Epidermal melanocyte (primary cell): ENCODE data around the gene MSH5.
A peak's percentile ranks its signal among the peaks of the same experiment; 100 is the strongest.
"Not testable (repeated sequence)": the region's sequence is repeated elsewhere in the genome, so short reads cannot be mapped to it uniquely, and the experiment has no call there.

ENCODE experiments used
- DNase-seq: peaks from one replicate; pipeline ENCODE4 v3.0.0; 2011; ENCODE audit warnings: low spot score; ENCODE audit not compliant: insufficient read length

The MSH5 gene

GRCh38 chr6:31739639-31740396, at the start of gene MSH5:
MSH5 (plus strand) TSS chr6:31740005; CDS start chr6:31740467, 462 bp downstream.
- peak; percentile 92 for DNase-seq

GRCh38 chr6:31690231-31691077, 49.4 kb upstream of the MSH5 start:
- no peak for DNase-seq

GRCh38 chr6:31691078-31691463, 48.7 kb upstream of the MSH5 start:
- no peak for DNase-seq

GRCh38 chr6:31691564-31692108, 48.2 kb upstream of the MSH5 start:
- no peak for DNase-seq

- no peak for DNase-seq
These were observed 47.5 kb upstream of the MSH5 start for GRCh38 chr6:31692353-31692752.

GRCh38 chr6:31692886-31693285, 46.9 kb upstream of the MSH5 start:
- DNase-seq: no peak

GRCh38 chr6:31693535-31693934, 46.3 kb upstream of the MSH5 start:
- no peak for DNase-seq

GRCh38 chr6:31697555-31697954, 42.2 kb upstream of the MSH5 start:
- DNase-seq: no peak

GRCh38 chr6:31700740-31701401, 38.9 kb upstream of the MSH5 start:
- DNase-seq: no peak

- no peak for DNase-seq
These were observed 38.0 kb upstream of the MSH5 start for GRCh38 chr6:31701666-31702404.

- DNase-seq: no peak
These were observed 37.4 kb upstream of the MSH5 start for GRCh38 chr6:31702405-31702818.

- peak; percentile 99 for DNase-seq
These were observed 36.7 kb upstream of the MSH5 start, which contains the start of gene ABHD16A for GRCh38 chr6:31702819-31703716. ABHD16A (minus strand) TSS chr6:31703324; CDS start chr6:31703281, 43 bp downstream.

- no peak for DNase-seq
These were observed 33.9 kb upstream of the MSH5 start for GRCh38 chr6:31705931-31706330.

- no peak for DNase-seq
These were observed 33.2 kb upstream of the MSH5 start, which contains the start of gene LY6G6F for GRCh38 chr6:31706599-31706998. LY6G6F (plus strand) TSS chr6:31706866; CDS start chr6:31706907, 41 bp downstream.

- DNase-seq: no peak
These were observed 32.1 kb upstream of the MSH5 start for GRCh38 chr6:31707701-31708100.

- DNase-seq: no peak
These were observed 31.6 kb upstream of the MSH5 start for GRCh38 chr6:31708224-31708623.

- not testable (repeated sequence) for DNase-seq
These were observed 30.6 kb upstream of the MSH5 start for GRCh38 chr6:31709157-31709556.

GRCh38 chr6:31710523-31711219, 29.1 kb upstream of the MSH5 start:
- DNase-seq: no peak

GRCh38 chr6:31711233-31711632, 28.6 kb upstream of the MSH5 start:
- no peak for DNase-seq
